ENCODE results near the gene FGA.

The FGA gene

GRCh38 chr4:154578919-154579318, 11.6 kb downstream of the FGA start:
- DNase-seq (ENCODE audit: extremely low spot score) = no peak
- TF ChIP-seq HDGF (IDR thresholded peaks at IDR 0.05; ENCODE audit: borderline replicate concordance) (no peak), SUZ12 (IDR thresholded peaks at IDR 0.05) (no peak), SP1 (IDR thresholded peaks at IDR 0.05) (no peak), ZNF384 (IDR thresholded peaks at IDR 0.05) (no peak), PKNOX1 (IDR thresholded peaks at IDR 0.05) (no peak), LEF1 (IDR thresholded peaks at IDR 0.05; ENCODE audit: borderline replicate concordance) (no peak), CTBP1 (IDR thresholded peaks at IDR 0.05; ENCODE audit: borderline replicate concordance) (no peak), FOXM1 (IDR thresholded peaks at IDR 0.05; ENCODE audit: borderline replicate concordance) (no peak), ARNT (IDR thresholded peaks at IDR 0.05) (no peak), TARDBP (IDR thresholded peaks at IDR 0.05) (no peak), ELF4 (IDR thresholded peaks at IDR 0.05) (no peak), NFRKB (IDR thresholded peaks at IDR 0.05) (no peak)
- CTCF ChIA-PET = no interaction called here
- POLR2A ChIA-PET = no interaction called here

- ChIA-PET CTCF (interaction anchor here (0.8 kb wide), 1 partner anchor 41 kb away, joined by 3 read pairs; no protein-coding TSS in a partner anchor), POLR2A (interaction anchor here (0.7 kb wide), 1 partner anchor 27 kb away, joined by 3 read pairs; the partner anchor contains the start of gene PLRG1)
- DNase-seq (ENCODE audit: extremely low spot score) = no peak
- TF ChIP-seq TARDBP (IDR thresholded peaks at IDR 0.05) = no peak
- no peak for TF ChIP-seq ZNF384 (IDR thresholded peaks at IDR 0.05)
- TF ChIP-seq PKNOX1 (IDR thresholded peaks at IDR 0.05) = no peak
- no peak for TF ChIP-seq CTBP1 (IDR thresholded peaks at IDR 0.05; ENCODE audit: borderline replicate concordance)
Measured at GRCh38 chr4:154577324-154577723, 13.2 kb downstream of the FGA start.

- POLR2A ChIA-PET = no interaction called here
- no peak for DNase-seq (ENCODE audit: extremely low spot score)
- no peak for TF ChIP-seq NFRKB (IDR thresholded peaks at IDR 0.05)
- TF ChIP-seq LEF1 (IDR thresholded peaks at IDR 0.05; ENCODE audit: borderline replicate concordance) = no peak
- TF ChIP-seq L3MBTL2 (conservative IDR thresholded peaks at IDR 0.05) = no peak
- TF ChIP-seq FOXK2 (IDR thresholded peaks at IDR 0.05) = no peak
- no peak for TF ChIP-seq HDGF (IDR thresholded peaks at IDR 0.05; ENCODE audit: borderline replicate concordance)
- TF ChIP-seq CTBP1 (IDR thresholded peaks at IDR 0.05; ENCODE audit: borderline replicate concordance) = no peak
- TF ChIP-seq PKNOX1 (IDR thresholded peaks at IDR 0.05) = no peak
- no peak for TF ChIP-seq FOXA1 (IDR thresholded peaks at IDR 0.05)
- no peak for TF ChIP-seq SP1 (IDR thresholded peaks at IDR 0.05)
- TF ChIP-seq FOXM1 (IDR thresholded peaks at IDR 0.05; ENCODE audit: borderline replicate concordance) = no peak
- TF ChIP-seq SUZ12 (IDR thresholded peaks at IDR 0.05) = no peak
- no peak for TF ChIP-seq ARNT (IDR thresholded peaks at IDR 0.05)
- no peak for TF ChIP-seq TARDBP (IDR thresholded peaks at IDR 0.05)
- no peak for TF ChIP-seq BHLHE40 (IDR thresholded peaks at IDR 0.05; ENCODE audit: borderline replicate concordance)
- no peak for TF ChIP-seq ELF4 (IDR thresholded peaks at IDR 0.05)
- no peak for TF ChIP-seq ZNF384 (IDR thresholded peaks at IDR 0.05)
- CTCF ChIA-PET = interaction anchor here (1.1 kb wide), 1 partner anchor 15 kb away, joined by 4 read pairs; no protein-coding TSS in a partner anchor
Measured at GRCh38 chr4:154574311-154574710, 16.2 kb downstream of the FGA start.

GRCh38 chr4:154573190-154573870, 17.2 kb downstream of the FGA start:
- ChIA-PET CTCF (interaction anchor here (1.1 kb wide), 1 partner anchor 14 kb away, joined by 4 read pairs; no protein-coding TSS in a partner anchor), POLR2A (no interaction called here)
- no peak for DNase-seq (ENCODE audit: extremely low spot score)
- TF ChIP-seq NFRKB (IDR thresholded peaks at IDR 0.05) = no peak
- no peak for TF ChIP-seq ELF4 (IDR thresholded peaks at IDR 0.05)
- no peak for TF ChIP-seq LEF1 (IDR thresholded peaks at IDR 0.05; ENCODE audit: borderline replicate concordance)
- no peak for TF ChIP-seq FOXK2 (IDR thresholded peaks at IDR 0.05)
- no peak for TF ChIP-seq HDGF (IDR thresholded peaks at IDR 0.05; ENCODE audit: borderline replicate concordance)
- TF ChIP-seq FOXA1 (IDR thresholded peaks at IDR 0.05) = no peak
- TF ChIP-seq SP1 (IDR thresholded peaks at IDR 0.05) = no peak
- no peak for TF ChIP-seq BHLHE40 (IDR thresholded peaks at IDR 0.05; ENCODE audit: borderline replicate concordance)
- no peak for TF ChIP-seq L3MBTL2 (conservative IDR thresholded peaks at IDR 0.05)
- no peak for TF ChIP-seq PKNOX1 (IDR thresholded peaks at IDR 0.05)
- no peak for TF ChIP-seq ARNT (IDR thresholded peaks at IDR 0.05)
- TF ChIP-seq TARDBP (IDR thresholded peaks at IDR 0.05) = no peak
- TF ChIP-seq SUZ12 (IDR thresholded peaks at IDR 0.05) = no peak
- no peak for TF ChIP-seq ZNF384 (IDR thresholded peaks at IDR 0.05)
- no peak for TF ChIP-seq FOXM1 (IDR thresholded peaks at IDR 0.05; ENCODE audit: borderline replicate concordance)

GRCh38 chr4:154569584-154569983, 21.0 kb downstream of the FGA start:
- TF ChIP-seq ZNF384 (IDR thresholded peaks at IDR 0.05) (no peak), SUZ12 (IDR thresholded peaks at IDR 0.05) (no peak), FOXM1 (IDR thresholded peaks at IDR 0.05; ENCODE audit: borderline replicate concordance) (no peak)
- ChIA-PET POLR2A (interaction anchor here (1.3 kb wide), 1 partner anchor 20 kb away, joined by 3 read pairs; the partner anchor contains the start of gene PLRG1), CTCF (interaction anchor here (1.8 kb wide), 1 partner anchor 10 kb away, joined by 7 read pairs; no protein-coding TSS in a partner anchor)
- DNase-seq (ENCODE audit: extremely low spot score) = no peak

Measured in HEK293T (cell line).